MM.1S (cell line): ENCODE measurements around the gene MB.

Source experiments
- EZH2 ChIP-seq: fragments of 300-600 bp; sonication (generic); optimal IDR thresholded peaks from 2 replicates; pipeline ENCODE3; 2017; ENCODE audit warnings: low read depth, mild to moderate bottlenecking, antibody characterized with exemption, low read length, mixed read lengths
- TF ChIP-seq, protein P1 (sequence below): fragments of 300-600 bp; sonication (generic); IDR thresholded peaks from 2 replicates; pipeline ENCODE4 v1.5.1; 2016; ENCODE audit warnings: antibody characterized with exemption, low read length, mixed read lengths

DNA sequence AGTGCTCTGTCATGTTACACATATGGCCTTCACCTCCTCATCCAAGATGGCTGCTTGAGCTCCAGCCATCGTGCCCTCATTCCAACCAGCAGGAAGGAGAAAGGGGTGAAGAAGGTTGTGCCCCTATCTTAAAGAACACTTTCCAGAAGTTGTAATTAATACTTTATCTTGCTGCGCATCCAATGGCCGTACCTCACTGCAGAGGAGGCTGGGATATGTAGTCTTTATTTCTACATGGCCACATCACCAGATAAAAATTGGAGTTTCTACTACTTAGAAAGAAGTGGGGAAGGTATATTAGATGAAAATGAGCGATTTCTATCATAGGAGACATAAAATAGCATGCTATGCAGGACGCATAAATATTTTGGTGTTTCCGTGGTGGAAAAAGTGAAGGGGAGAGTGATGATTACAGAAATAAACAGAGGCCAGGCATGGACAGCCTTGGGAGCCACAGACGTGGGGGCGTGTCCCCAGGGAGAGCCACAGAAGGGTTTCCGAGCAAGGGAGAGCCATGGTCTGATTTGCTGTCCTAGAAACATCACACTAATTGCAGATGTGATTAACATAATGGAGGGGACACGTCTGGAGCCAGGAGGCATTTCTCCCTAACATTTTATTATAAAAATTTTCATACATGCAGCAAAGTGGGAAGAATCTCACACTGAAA, 8.8 kb upstream of the MB start:
- TF ChIP-seq, protein P1, sequence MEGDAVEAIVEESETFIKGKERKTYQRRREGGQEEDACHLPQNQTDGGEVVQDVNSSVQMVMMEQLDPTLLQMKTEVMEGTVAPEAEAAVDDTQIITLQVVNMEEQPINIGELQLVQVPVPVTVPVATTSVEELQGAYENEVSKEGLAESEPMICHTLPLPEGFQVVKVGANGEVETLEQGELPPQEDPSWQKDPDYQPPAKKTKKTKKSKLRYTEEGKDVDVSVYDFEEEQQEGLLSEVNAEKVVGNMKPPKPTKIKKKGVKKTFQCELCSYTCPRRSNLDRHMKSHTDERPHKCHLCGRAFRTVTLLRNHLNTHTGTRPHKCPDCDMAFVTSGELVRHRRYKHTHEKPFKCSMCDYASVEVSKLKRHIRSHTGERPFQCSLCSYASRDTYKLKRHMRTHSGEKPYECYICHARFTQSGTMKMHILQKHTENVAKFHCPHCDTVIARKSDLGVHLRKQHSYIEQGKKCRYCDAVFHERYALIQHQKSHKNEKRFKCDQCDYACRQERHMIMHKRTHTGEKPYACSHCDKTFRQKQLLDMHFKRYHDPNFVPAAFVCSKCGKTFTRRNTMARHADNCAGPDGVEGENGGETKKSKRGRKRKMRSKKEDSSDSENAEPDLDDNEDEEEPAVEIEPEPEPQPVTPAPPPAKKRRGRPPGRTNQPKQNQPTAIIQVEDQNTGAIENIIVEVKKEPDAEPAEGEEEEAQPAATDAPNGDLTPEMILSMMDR: no peak
- TF ChIP-seq EZH2: no peak
